NT2/D1 (cell line): Measurements from ENCODE around the gene CACNG6.

Source experiments
- DNase-seq: peaks from one replicate; pipeline ENCODE4 v3.0.0-alpha.2; 2011; ENCODE audit warnings: low read depth, low spot score
- H3K27me3 ChIP-seq: 2 replicates; pipeline ENCODE4 v1.6.0; 2011; ENCODE audit warnings: mild to moderate bottlenecking; ENCODE audit not compliant: insufficient read length, insufficient read depth
- H3K36me3 ChIP-seq: 2 replicates; pipeline ENCODE4 v1.6.1; 2011; ENCODE audit warnings: mild to moderate bottlenecking, low read length, mixed read lengths; ENCODE audit not compliant: insufficient read depth, insufficient read length
- H3K4me1 ChIP-seq: 2 replicates; pipeline ENCODE4 v1.5.1; 2011; ENCODE audit not compliant: insufficient read depth, insufficient read length
- H3K4me3 ChIP-seq: 2 replicates; pipeline ENCODE4 v1.5.1; 2011; ENCODE audit warnings: low read depth; ENCODE audit not compliant: insufficient read length
- H3K9ac ChIP-seq: 2 replicates; pipeline ENCODE4 v1.6.0; 2011; ENCODE audit warnings: low read depth; ENCODE audit not compliant: insufficient read length
- H3K9me3 ChIP-seq: 2 replicates; pipeline ENCODE4 v1.5.1; 2011; ENCODE audit warnings: mild to moderate bottlenecking, low read length; ENCODE audit not compliant: insufficient read depth
- SUZ12 ChIP-seq: IDR thresholded peaks from 2 replicates; pipeline ENCODE4 v1.6.1; 2011; ENCODE audit not compliant: insufficient read length, insufficient read depth; ENCODE audit errors: extremely low read depth
- YY1 ChIP-seq: IDR thresholded peaks from 2 replicates; pipeline ENCODE4 v1.6.1; 2011; ENCODE audit not compliant: insufficient read length, insufficient read depth
- ZNF274 ChIP-seq: IDR thresholded peaks from 2 replicates; pipeline ENCODE4 v1.6.1; 2011; ENCODE audit warnings: mild to moderate bottlenecking, low read depth, low read length

CACNG6 gene

DNA sequence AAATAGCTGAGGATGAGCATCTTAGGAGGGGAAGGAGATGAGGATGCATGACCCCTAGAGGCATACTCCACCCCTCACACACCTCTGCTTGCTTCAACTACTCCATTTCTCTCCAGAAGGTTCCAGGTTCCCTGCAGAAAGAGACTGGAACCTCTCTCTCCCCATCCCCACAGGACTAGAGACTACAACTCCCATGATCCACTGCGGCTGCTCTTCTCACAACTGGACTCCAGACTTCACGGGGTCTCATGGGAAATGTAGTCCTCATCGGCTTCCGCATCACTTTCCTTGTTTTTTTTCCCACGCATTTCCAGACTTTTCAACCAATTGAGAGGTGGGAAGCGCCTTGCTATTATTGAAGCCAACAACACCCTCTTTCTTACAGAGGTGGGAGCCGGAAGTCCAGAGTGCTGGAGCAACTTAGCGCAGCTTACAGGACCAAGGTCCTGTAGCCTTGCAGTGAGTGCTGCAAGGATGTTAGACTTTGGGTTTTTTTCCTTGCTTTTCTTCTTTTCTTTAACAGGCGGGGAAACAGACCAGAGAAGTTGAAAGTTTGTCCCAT, 13.9 kb upstream of the CACNG6 start:
- Histone ChIP-seq H3K4me1 (no peaks in the 10 kb centered on the region), H3K36me3 (peaks cover 6% of the 10 kb centered on the region), H3K9me3 (no peaks in the 10 kb centered on the region), H3K9ac (no peak overlapping the region), H3K4me3 (no peak overlapping the region), H3K27me3 (peaks cover 15% of the 10 kb centered on the region)
- peak; percentile 64 for DNase-seq
- no peak for TF ChIP-seq ZNF274
- no peak for TF ChIP-seq YY1
- TF ChIP-seq SUZ12: no peak

DNA sequence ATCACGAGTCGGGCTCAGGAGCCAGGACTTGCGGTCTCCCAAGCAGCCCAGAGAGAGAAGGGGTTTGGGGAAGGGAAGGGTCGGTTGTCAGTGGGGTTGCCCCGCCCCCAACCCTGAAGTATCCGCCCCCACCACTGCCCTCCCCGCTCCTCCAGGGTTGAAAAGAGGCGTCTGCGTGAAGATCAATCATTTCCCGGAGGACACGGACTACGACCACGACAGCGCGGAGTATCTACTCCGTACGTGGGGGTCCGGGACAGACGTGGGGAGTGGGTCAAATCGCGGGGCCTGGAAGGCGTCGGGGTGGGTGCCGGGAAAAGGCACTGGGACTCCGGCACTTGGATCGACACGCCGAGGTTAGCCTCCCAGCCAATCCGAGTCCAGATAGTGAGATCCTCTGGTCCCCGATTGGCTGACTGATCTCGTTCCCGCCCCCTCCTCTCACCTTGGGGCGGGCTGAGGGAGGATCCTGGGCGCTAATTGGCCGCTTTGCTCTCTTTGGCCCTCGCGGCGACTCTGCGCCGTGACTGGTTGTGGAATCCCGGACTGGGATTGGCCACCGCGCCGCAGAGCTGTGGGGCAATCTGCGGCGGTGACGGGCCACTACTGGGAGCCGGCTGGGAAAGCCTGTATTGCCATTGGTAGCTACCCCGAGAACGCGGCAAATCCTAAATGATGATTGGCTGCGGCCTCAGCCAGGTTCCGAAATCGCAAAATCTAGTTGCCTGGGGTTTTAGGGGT, 13.3 kb upstream of the CACNG6 start:
- Histone ChIP-seq H3K36me3 (no peaks in the 10 kb centered on the region), H3K4me1 (no peaks in the 10 kb centered on the region), H3K4me3 (no peak overlapping the region), H3K9ac (no peak overlapping the region), H3K9me3 (no peaks in the 10 kb centered on the region), H3K27me3 (peaks cover 15% of the 10 kb centered on the region)
- peak; percentile 44 for DNase-seq
- no peak for TF ChIP-seq ZNF274

DNA sequence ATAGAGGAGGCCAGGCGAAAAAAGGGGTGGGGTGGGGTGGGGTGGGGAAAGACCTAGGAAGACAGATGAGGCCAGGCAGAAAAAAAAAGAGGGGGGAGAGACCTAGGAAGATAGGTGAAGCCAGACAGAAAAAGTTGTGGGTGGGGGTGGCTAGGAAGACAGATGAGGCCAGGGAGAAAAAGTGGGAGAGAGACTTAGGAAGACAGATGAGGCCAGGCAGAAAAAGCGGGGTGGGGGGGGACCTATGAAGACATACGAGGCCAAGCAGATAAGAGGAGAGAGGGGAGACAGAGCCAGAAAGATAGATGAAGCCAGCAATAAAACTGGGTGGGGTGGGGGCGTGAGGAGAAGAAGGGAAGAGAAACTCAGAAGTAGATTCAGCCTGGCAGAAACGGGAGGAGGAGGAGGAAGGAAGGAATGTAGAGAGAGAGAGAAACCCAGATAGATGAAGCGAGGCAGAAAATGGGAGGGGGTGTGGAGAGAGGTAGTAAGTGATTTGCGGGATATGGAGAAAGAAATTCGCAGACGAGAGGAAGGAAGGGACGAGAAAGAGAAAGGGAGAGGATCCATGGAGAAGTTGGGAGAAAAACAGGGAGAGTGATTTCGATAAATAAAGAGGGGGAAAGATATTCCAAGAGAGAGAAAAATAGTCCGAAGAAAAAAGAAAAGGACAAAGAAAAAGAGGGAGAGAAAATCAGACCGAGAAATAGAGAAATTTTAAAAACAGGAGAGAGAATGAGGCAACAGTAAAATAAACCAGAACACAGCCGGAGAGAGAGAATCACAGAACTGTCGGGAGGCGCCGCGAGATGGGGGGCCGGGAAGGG, 12.2 kb upstream of the CACNG6 start:
- TF ChIP-seq YY1: no peak
- DNase-seq: no peak
- peak overlapping the region; percentile 54 for H3K4me3 ChIP-seq
- H3K27me3 ChIP-seq: peaks cover 20% of the 10 kb centered on the region
- H3K9me3 ChIP-seq: no peaks in the 10 kb centered on the region
- H3K36me3 ChIP-seq: no peaks in the 10 kb centered on the region
- H3K9ac ChIP-seq: peak overlapping the region; percentile 72
- H3K4me1 ChIP-seq: no peaks in the 10 kb centered on the region

DNA sequence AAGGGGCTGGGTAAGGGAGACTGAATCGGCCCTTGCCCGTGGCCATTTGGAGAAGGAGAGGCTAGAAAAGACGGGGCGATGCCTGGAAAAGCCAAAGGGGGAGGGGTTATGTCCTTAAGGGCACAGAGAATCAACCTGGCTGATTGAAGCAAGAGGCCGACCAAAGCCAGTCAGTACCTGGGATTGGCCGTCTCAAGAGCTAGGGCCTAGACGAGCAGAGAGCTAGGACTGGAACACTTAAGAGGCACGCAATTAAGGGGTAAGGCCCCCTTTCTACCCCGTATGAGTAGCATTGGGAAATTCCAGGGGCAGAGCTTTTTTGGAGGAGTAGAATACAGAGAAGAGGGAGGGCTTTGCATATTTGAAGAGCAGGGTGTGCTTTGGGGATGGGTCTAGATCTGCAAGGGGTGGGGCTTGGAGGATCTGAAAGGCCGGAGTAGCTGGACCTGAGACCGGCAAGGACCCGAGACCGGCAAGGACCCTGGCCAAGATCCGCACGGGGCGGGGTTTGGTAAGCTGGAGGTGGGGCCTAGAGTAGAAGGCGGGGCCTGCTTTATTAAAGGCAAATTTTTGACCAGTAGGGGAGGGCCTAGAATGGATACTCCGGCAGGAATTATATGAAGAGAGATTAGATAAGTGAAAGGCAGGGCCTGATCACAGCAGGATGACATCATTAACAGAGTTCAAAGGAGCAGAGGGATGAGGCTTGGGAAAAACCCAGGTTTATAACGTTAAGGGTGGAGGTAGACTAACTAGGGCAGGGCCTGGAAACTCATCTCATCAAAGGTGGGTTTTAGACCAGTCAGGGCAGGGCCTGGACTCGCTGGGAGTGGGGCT, 10.7 kb upstream of the CACNG6 start:
- Histone ChIP-seq H3K27me3 (peaks cover 20% of the 10 kb centered on the region), H3K4me1 (peaks cover 2% of the 10 kb centered on the region), H3K9me3 (no peaks in the 10 kb centered on the region), H3K36me3 (no peaks in the 10 kb centered on the region), H3K4me3 (peak overlapping the region; percentile 40), H3K9ac (peak overlapping the region; percentile 71)
- peak; percentile 33 for DNase-seq
- TF ChIP-seq ZNF274: no peak
- TF ChIP-seq YY1: no peak
- no peak for TF ChIP-seq SUZ12

DNA sequence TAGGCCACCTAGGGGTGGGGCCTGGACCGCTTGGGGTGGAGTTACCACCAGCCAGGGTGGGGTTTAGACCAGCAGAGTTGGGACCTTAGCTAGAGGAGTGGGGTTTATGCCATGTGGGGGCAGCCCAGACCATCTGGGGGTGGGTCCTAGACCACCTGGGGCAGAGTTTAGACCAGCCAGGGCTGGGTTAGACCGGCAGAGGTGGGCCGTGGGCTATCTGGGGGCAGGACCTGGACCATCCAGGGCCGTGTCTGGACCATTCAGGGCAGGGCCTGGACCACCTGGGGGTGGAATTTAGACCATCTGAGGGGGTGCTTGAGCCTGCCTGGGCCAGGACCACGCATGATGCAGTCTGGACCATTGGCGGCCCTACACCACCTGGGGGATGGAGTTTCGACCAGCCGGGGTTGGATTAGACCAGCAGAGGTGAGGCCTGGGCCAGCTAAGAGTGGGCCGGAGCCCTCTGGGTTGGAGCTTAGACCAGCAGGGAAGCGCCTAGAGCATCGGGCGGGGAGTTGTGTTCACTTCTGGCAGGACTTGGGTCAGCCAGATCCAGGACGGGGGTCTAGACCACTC, 10.0 kb upstream of the CACNG6 start:
- peaks cover 2% of the 10 kb centered on the region for H3K4me1 ChIP-seq
- no peak for DNase-seq
- H3K9me3 ChIP-seq: no peaks in the 10 kb centered on the region
- H3K36me3 ChIP-seq: no peaks in the 10 kb centered on the region
- H3K9ac ChIP-seq: peak overlapping the region; percentile 71
- peak overlapping the region; percentile 27 for H3K4me3 ChIP-seq
- no peak for TF ChIP-seq ZNF274
- peaks cover 20% of the 10 kb centered on the region for H3K27me3 ChIP-seq

DNA sequence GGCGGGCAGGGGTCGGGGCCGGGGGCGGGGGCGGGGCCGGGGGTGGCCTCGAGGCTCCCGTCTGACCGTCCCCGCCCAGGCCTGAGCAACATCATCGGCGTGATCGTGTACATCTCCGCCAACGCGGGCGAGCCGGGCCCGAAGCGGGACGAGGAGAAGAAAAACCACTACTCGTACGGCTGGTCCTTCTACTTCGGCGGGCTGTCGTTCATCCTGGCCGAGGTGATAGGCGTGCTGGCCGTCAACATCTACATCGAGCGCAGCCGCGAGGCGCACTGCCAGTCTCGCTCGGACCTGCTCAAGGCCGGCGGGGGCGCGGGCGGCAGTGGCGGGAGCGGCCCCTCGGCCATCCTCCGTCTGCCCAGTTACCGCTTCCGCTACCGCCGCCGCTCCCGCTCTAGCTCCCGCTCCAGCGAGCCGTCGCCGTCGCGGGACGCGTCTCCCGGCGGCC, 9.4 kb upstream of the CACNG6 start:
- Histone ChIP-seq H3K27me3 (peaks cover 20% of the 10 kb centered on the region), H3K4me1 (peaks cover 2% of the 10 kb centered on the region), H3K36me3 (no peaks in the 10 kb centered on the region), H3K9ac (peak overlapping the region; percentile 83), H3K4me3 (peak overlapping the region; percentile 43), H3K9me3 (no peaks in the 10 kb centered on the region)
- TF ChIP-seq YY1 (no peak), SUZ12 (no peak)
- no peak for DNase-seq
